ENCODE measurements around the gene CHPT1. TPM values are rescaled to one million over a fixed set of nuclear protein-coding genes. Genes with fewer than 3 reads are reported as not detected.

CHPT1 gene
- total and polyA plus RNA-seq, 2 of the 13 experiments (the other 11 are each of a cell fraction or from before 2014, with no cell fraction given), result 117 to 178 TPM

DNA sequence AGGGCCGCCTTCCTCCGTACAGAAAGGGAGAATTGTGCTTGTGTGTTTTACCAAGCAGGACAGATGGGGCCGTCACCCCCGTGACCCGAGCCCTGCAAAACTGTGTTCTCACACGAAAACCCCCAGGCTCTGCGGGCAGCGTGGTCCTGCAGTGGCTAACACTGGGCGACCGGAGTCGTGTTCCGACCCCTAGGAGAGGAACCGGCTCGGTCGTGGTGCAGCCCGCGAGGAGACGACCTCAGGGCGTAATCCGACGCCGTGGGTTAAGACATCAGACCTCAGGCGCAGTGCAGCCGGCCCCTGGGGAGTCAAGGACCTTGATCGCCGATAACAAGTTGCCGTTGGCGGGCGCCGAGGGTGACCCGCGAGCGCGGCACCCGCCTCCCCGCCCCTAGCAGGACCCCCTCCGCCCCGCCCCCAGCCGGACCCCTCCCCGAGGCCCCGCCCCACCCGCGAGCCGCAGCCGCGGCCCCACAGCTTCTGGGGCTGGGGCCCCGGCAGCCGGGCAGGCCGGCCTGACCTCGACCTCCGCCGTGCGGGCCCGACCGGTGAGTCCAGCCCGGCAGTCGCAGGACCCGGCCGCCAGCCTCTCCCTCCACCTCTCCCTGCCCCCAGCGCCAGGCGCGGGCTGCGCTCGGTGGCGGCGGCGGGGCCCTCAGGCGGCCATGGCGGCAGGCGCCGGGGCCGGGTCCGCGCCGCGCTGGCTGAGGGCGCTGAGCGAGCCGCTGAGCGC is at the start of gene CHPT1 (continued):
- TF ChIP-seq, protein P1, sequence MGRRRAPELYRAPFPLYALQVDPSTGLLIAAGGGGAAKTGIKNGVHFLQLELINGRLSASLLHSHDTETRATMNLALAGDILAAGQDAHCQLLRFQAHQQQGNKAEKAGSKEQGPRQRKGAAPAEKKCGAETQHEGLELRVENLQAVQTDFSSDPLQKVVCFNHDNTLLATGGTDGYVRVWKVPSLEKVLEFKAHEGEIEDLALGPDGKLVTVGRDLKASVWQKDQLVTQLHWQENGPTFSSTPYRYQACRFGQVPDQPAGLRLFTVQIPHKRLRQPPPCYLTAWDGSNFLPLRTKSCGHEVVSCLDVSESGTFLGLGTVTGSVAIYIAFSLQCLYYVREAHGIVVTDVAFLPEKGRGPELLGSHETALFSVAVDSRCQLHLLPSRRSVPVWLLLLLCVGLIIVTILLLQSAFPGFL (CRISPR knock-in tag; IDR thresholded peaks at IDR 0.05), result no peak
- TF ChIP-seq ZNF652 (CRISPR knock-in tag; IDR thresholded peaks at IDR 0.05; ENCODE audit: borderline replicate concordance, low read depth) (no peak), ELF1 (CRISPR knock-in tag; IDR thresholded peaks at IDR 0.05) (no peak), REPIN1 (CRISPR knock-in tag; IDR thresholded peaks at IDR 0.05; ENCODE audit: borderline replicate concordance, low read depth) (no peak), HNF4A (CRISPR knock-in tag; IDR thresholded peaks at IDR 0.05) (peak; percentile 78; the same call in 1 of the 2 replicates), ZNF644 (CRISPR knock-in tag; IDR thresholded peaks at IDR 0.05; ENCODE audit: low read depth) (no peak), CEBPB (IDR thresholded peaks at IDR 0.05; ENCODE audit: borderline replicate concordance, low read depth, low read length) (no peak), SMC3 (IDR thresholded peaks at IDR 0.05; ENCODE audit: low read length) (no peak), ZNF557 (CRISPR knock-in tag; IDR thresholded peaks at IDR 0.05) (peak; percentile 52; the same call in 1 of the 2 replicates), ZNF569 (CRISPR knock-in tag; IDR thresholded peaks at IDR 0.05; ENCODE audit: borderline replicate concordance) (no peak), REL (CRISPR knock-in tag; conservative IDR thresholded peaks at IDR 0.05) (peak; percentile 61; the same call in 1 of the 2 replicates), SMARCE1 (IDR thresholded peaks at IDR 0.05; ENCODE audit: borderline replicate concordance) (no peak), ZNF225 (CRISPR knock-in tag; IDR thresholded peaks at IDR 0.05) (no peak), MEIS1 (CRISPR knock-in tag; IDR thresholded peaks at IDR 0.05; ENCODE audit: borderline replicate concordance) (no peak), ZNF674 (CRISPR knock-in tag; IDR thresholded peaks at IDR 0.05; ENCODE audit: low read depth) (0 out of 2 replicates have a peak, but pooled peaks have one; percentile 31), RFX5 (IDR thresholded peaks at IDR 0.05; ENCODE audit: low read depth, low read length) (no peak), TMF1 (CRISPR knock-in tag; IDR thresholded peaks at IDR 0.05; ENCODE audit: low read depth) (no peak; the same call in 1 of the 2 replicates), TBX3 (IDR thresholded peaks at IDR 0.05; ENCODE audit: borderline replicate concordance) (no peak), ZFP82 (CRISPR knock-in tag; IDR thresholded peaks at IDR 0.05; ENCODE audit: borderline replicate concordance) (peak; percentile 73; the same call in 1 of the 2 replicates), ZNF607 (CRISPR knock-in tag; IDR thresholded peaks at IDR 0.05; ENCODE audit: borderline replicate concordance) (peak; percentile 66)
- TF ChIP-seq, protein P2, sequence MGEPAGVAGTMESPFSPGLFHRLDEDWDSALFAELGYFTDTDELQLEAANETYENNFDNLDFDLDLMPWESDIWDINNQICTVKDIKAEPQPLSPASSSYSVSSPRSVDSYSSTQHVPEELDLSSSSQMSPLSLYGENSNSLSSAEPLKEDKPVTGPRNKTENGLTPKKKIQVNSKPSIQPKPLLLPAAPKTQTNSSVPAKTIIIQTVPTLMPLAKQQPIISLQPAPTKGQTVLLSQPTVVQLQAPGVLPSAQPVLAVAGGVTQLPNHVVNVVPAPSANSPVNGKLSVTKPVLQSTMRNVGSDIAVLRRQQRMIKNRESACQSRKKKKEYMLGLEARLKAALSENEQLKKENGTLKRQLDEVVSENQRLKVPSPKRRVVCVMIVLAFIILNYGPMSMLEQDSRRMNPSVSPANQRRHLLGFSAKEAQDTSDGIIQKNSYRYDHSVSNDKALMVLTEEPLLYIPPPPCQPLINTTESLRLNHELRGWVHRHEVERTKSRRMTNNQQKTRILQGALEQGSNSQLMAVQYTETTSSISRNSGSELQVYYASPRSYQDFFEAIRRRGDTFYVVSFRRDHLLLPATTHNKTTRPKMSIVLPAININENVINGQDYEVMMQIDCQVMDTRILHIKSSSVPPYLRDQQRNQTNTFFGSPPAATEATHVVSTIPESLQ (CRISPR knock-in tag; conservative IDR thresholded peaks at IDR 0.05), result no peak
- TF ChIP-seq, protein P3, sequence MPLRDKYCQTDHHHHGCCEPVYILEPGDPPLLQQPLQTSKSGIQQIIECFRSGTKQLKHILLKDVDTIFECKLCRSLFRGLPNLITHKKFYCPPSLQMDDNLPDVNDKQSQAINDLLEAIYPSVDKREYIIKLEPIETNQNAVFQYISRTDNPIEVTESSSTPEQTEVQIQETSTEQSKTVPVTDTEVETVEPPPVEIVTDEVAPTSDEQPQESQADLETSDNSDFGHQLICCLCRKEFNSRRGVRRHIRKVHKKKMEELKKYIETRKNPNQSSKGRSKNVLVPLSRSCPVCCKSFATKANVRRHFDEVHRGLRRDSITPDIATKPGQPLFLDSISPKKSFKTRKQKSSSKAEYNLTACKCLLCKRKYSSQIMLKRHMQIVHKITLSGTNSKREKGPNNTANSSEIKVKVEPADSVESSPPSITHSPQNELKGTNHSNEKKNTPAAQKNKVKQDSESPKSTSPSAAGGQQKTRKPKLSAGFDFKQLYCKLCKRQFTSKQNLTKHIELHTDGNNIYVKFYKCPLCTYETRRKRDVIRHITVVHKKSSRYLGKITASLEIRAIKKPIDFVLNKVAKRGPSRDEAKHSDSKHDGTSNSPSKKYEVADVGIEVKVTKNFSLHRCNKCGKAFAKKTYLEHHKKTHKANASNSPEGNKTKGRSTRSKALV (CRISPR knock-in tag; IDR thresholded peaks at IDR 0.05), result 0 out of 2 replicates have a peak, but pooled peaks have one; percentile 75
- TF ChIP-seq, protein P4, sequence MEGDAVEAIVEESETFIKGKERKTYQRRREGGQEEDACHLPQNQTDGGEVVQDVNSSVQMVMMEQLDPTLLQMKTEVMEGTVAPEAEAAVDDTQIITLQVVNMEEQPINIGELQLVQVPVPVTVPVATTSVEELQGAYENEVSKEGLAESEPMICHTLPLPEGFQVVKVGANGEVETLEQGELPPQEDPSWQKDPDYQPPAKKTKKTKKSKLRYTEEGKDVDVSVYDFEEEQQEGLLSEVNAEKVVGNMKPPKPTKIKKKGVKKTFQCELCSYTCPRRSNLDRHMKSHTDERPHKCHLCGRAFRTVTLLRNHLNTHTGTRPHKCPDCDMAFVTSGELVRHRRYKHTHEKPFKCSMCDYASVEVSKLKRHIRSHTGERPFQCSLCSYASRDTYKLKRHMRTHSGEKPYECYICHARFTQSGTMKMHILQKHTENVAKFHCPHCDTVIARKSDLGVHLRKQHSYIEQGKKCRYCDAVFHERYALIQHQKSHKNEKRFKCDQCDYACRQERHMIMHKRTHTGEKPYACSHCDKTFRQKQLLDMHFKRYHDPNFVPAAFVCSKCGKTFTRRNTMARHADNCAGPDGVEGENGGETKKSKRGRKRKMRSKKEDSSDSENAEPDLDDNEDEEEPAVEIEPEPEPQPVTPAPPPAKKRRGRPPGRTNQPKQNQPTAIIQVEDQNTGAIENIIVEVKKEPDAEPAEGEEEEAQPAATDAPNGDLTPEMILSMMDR (CRISPR knock-in tag; IDR thresholded peaks at IDR 0.05), result no peak
